Osteocyte (in vitro differentiated cells): ENCODE results near the gene MZB1. TPM values are rescaled to one million over a fixed set of nuclear protein-coding genes. Genes with fewer than 3 reads are reported as not detected.

Experiments
- DNase-seq: peaks from one replicate; pipeline ENCODE4 v3.0.0; 2021; ENCODE audit warnings: mixed read lengths; ENCODE audit not compliant: unreplicated experiment; ENCODE audit errors: extremely low spot score
- H3K27ac Mint-ChIP-seq: one replicate; pipeline ENCODE4 v1.8.0; 2021; ENCODE audit warnings: mild to moderate bottlenecking, mixed read lengths; ENCODE audit not compliant: unreplicated experiment
- H3K27me3 Mint-ChIP-seq: one replicate; pipeline ENCODE4 v1.8.0; 2021; ENCODE audit warnings: mixed read lengths; ENCODE audit not compliant: unreplicated experiment
- H3K36me3 Mint-ChIP-seq: one replicate; pipeline ENCODE4 v1.8.0; 2021; ENCODE audit warnings: mixed read lengths; ENCODE audit not compliant: unreplicated experiment
- H3K4me1 Mint-ChIP-seq: one replicate; pipeline ENCODE4 v1.8.0; 2021; ENCODE audit warnings: mixed read lengths; ENCODE audit not compliant: unreplicated experiment
- H3K4me3 Mint-ChIP-seq: one replicate; pipeline ENCODE4 v1.8.0; 2021; ENCODE audit warnings: mild to moderate bottlenecking, moderate library complexity, mixed read lengths; ENCODE audit not compliant: unreplicated experiment
- H3K9me3 Mint-ChIP-seq: one replicate; pipeline ENCODE4 v1.8.0; 2021; ENCODE audit warnings: mixed read lengths; ENCODE audit not compliant: unreplicated experiment
- CTCF ChIP-seq: fragments of 200-600 bp; sonication (generic); IDR thresholded peaks from 2 replicates; pipeline ENCODE4 v1.5.0; 2021; ENCODE audit warnings: antibody characterized with exemption, mild to moderate bottlenecking, moderate library complexity
- total RNA-seq: library from RNA; stranded (reverse); gene quantifications from 2 replicates; pipeline ENCODE4 v1.2.1, GENCODE V29; 2021

Gene MZB1
- total RNA-seq, 1 donor from 2014 or later = not detected

- TF ChIP-seq CTCF = no peak
- H3K9me3 Mint-ChIP-seq = no peaks in the 10 kb centered on the region
- H3K27me3 Mint-ChIP-seq = no peaks in the 10 kb centered on the region
- no peak for DNase-seq
- no peaks in the 10 kb centered on the region for H3K4me1 Mint-ChIP-seq
- H3K36me3 Mint-ChIP-seq = peaks cover 28% of the 10 kb centered on the region
- no peak overlapping the region for H3K4me3 Mint-ChIP-seq
- H3K27ac Mint-ChIP-seq = no peak overlapping the region
These were observed 42.0 kb upstream of the MZB1 start for GRCh38 chr5:139431706-139432105.

- no peak overlapping the region for H3K27ac Mint-ChIP-seq
- no peak for DNase-seq
- H3K4me1 Mint-ChIP-seq = no peaks in the 10 kb centered on the region
- H3K9me3 Mint-ChIP-seq = no peaks in the 10 kb centered on the region
- TF ChIP-seq CTCF = no peak
- peaks cover 30% of the 10 kb centered on the region for H3K36me3 Mint-ChIP-seq
- no peak overlapping the region for H3K4me3 Mint-ChIP-seq
- H3K27me3 Mint-ChIP-seq = no peaks in the 10 kb centered on the region
These were observed 40.3 kb upstream of the MZB1 start for GRCh38 chr5:139430015-139430414.

- TF ChIP-seq CTCF = no peak
- Mint-ChIP-seq H3K36me3 (peaks cover 28% of the 10 kb centered on the region), H3K4me1 (no peaks in the 10 kb centered on the region), H3K9me3 (no peaks in the 10 kb centered on the region), H3K27ac (no peak overlapping the region), H3K4me3 (no peak overlapping the region), H3K27me3 (no peaks in the 10 kb centered on the region)
- DNase-seq = no peak
These were observed 36.6 kb upstream of the MZB1 start for GRCh38 chr5:139426203-139426885.

GRCh38 chr5:139425497-139425896 lies 35.8 kb upstream of the MZB1 start:
- H3K27ac Mint-ChIP-seq = no peak overlapping the region

More at GRCh38 chr5:139425497-139425896, 35.8 kb upstream of the MZB1 start:
- Mint-ChIP-seq H3K9me3 (no peaks in the 10 kb centered on the region), H3K4me1 (no peaks in the 10 kb centered on the region), H3K27me3 (no peaks in the 10 kb centered on the region), H3K4me3 (no peak overlapping the region), H3K36me3 (peaks cover 32% of the 10 kb centered on the region)
- no peak for DNase-seq
- TF ChIP-seq CTCF = no peak
